ENCODE results near the gene OR11A1. TPM values are rescaled to one million over a fixed set of nuclear protein-coding genes. Genes with fewer than 3 reads are reported as not detected.

OR11A1 gene
- total RNA-seq, 6 experiments from 2014 or later, result not detected

DNA sequence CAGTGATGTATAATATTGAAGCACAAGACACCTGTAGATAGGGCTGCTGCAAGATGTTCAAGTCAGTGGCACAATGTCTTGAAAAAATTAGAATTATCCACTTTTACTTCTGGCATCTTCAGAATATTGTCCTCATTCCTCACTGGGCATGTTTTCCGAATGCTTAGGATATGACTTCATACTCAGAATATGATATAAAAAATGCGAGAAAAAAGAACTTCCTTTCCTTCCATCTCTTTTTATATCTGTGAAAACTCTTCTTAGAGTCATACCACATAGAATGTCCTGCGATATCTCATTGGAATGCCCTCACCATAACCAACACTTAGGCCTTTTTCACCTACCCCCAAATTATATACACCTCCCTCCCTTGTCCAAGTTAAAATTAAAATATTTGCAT lies 26.3 kb upstream of the OR11A1 start:
- no peak for DNase-seq
- Mint-ChIP-seq H3K27me3 (ENCODE audit: insufficient read depth) (no peaks in the 10 kb centered on the region; the same call in 1 of the 2 replicates), H3K36me3 (ENCODE audit: low read depth) (no peaks in the 10 kb centered on the region), H3K27ac (no peak overlapping the region), H3K4me1 (ENCODE audit: low read depth) (no peaks in the 10 kb centered on the region), H3K4me3 (no peak overlapping the region), H3K9me3 (peaks cover 46% of the 10 kb centered on the region)
- TF ChIP-seq, protein P1, sequence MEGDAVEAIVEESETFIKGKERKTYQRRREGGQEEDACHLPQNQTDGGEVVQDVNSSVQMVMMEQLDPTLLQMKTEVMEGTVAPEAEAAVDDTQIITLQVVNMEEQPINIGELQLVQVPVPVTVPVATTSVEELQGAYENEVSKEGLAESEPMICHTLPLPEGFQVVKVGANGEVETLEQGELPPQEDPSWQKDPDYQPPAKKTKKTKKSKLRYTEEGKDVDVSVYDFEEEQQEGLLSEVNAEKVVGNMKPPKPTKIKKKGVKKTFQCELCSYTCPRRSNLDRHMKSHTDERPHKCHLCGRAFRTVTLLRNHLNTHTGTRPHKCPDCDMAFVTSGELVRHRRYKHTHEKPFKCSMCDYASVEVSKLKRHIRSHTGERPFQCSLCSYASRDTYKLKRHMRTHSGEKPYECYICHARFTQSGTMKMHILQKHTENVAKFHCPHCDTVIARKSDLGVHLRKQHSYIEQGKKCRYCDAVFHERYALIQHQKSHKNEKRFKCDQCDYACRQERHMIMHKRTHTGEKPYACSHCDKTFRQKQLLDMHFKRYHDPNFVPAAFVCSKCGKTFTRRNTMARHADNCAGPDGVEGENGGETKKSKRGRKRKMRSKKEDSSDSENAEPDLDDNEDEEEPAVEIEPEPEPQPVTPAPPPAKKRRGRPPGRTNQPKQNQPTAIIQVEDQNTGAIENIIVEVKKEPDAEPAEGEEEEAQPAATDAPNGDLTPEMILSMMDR (IDR thresholded peaks at IDR 0.05), result no peak

DNA sequence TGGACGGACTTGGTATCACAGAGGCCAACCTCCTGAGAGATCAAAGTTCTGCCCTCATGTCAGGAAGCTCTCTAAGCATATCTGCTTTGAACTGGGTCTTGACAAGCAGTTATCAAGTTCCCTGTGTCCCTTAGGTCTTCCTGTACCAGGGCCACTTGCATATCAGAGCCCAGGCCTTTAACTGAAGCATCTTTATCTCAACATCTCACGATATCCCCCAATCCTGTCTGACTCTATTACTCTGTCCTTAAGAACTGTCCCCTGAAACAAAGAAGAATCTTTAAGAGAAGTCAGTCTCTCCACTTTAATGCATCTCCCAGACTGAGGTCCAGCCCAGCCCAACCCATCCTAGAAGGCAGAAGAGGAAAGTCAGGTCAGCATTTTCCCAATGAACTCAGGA lies 22.7 kb upstream of the OR11A1 start:
- H3K27me3 Mint-ChIP-seq (ENCODE audit: insufficient read depth), result no peaks in the 10 kb centered on the region
- H3K9me3 Mint-ChIP-seq, result peaks cover 60% of the 10 kb centered on the region
- no peaks in the 10 kb centered on the region for H3K4me1 Mint-ChIP-seq (ENCODE audit: low read depth)
- no peaks in the 10 kb centered on the region for H3K36me3 Mint-ChIP-seq (ENCODE audit: low read depth)
- H3K4me3 Mint-ChIP-seq, result no peak overlapping the region
- H3K27ac Mint-ChIP-seq, result no peak overlapping the region
- no peak for DNase-seq
- TF ChIP-seq, protein P1 (IDR thresholded peaks at IDR 0.05), result no peak

DNA sequence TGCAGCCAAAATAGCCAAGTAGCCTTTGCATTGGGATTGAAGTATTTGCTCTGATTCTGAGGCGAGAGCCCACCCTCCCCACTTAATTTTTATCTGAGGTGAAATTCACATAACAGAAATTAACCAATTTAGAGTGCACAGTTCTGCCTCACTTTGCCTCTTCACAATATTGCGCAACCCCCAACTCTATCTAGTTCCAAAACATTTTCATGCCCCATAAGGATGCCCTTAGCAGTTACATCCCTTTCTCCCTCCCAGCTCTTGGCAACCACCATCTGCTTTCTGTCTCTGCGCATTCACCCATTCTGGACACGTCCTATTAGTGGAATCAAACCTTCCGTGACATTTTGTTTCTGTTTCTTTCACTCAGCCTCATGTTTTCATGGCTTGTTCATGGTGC lies 21.9 kb upstream of the OR11A1 start:
- Mint-ChIP-seq H3K27me3 (ENCODE audit: insufficient read depth) (no peaks in the 10 kb centered on the region), H3K27ac (no peak overlapping the region), H3K36me3 (ENCODE audit: low read depth) (no peaks in the 10 kb centered on the region), H3K9me3 (peaks cover 60% of the 10 kb centered on the region), H3K4me1 (ENCODE audit: low read depth) (no peaks in the 10 kb centered on the region), H3K4me3 (no peak overlapping the region)
- TF ChIP-seq, protein P1 (IDR thresholded peaks at IDR 0.05), result no peak
- no peak for DNase-seq

DNA sequence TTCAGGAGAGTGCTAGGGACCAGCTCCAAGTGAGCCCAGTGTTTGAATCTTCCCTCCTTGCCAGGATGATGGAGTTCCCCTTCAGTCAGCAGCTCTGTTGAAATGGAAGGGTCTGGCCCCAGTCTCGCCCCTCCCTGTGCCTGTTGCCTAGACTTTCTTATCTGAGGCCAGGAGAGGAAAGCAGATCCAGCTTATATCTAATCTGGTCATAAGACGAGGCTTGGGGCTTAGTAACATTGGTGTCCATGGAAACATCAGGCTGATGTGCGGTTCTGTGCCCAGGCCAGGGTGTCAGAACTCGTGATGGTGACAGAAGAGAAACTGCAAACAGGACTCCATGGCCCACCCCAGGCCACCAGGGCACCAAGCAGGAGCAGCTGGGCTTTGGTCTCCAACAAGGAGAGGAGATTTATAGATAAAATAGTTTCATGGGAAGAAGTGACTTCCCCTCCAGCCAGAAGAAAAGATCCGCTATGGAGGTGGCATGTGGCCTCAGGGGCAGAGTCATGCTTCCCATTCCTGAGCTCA lies 21.1 kb upstream of the OR11A1 start:
- Mint-ChIP-seq H3K4me3 (no peak overlapping the region), H3K9me3 (peaks cover 62% of the 10 kb centered on the region), H3K27ac (no peak overlapping the region), H3K27me3 (ENCODE audit: insufficient read depth) (no peaks in the 10 kb centered on the region), H3K36me3 (ENCODE audit: low read depth) (no peaks in the 10 kb centered on the region), H3K4me1 (ENCODE audit: low read depth) (no peaks in the 10 kb centered on the region)
- TF ChIP-seq, protein P1 (IDR thresholded peaks at IDR 0.05), result no peak
- no peak for DNase-seq

DNA sequence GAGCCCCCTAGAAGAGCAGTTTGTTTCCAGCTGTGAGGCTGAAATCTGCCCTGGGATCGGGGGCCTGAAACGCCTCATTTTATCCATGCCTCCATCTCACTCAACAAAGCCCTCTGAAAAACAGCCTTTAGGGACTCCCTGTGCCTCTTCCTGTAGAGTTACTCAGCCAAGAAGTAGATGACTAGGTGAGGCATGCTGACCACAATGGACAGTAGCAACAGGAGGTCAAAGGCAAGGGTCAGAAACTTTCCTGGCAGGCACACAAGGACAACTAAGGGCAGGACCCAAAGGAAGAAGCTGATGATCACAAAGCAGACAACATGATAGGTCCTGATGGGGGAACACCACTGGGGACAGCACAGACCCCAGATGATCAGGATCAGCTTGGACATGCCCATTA lies 18.1 kb upstream of the OR11A1 start:
- H3K4me3 Mint-ChIP-seq, result no peak overlapping the region
- H3K4me1 Mint-ChIP-seq (ENCODE audit: low read depth), result no peaks in the 10 kb centered on the region
- H3K27me3 Mint-ChIP-seq (ENCODE audit: insufficient read depth), result no peaks in the 10 kb centered on the region
- H3K9me3 Mint-ChIP-seq, result peaks cover 56% of the 10 kb centered on the region
- H3K36me3 Mint-ChIP-seq (ENCODE audit: low read depth), result peaks cover 6% of the 10 kb centered on the region; the same call in 1 of the 2 replicates
- H3K27ac Mint-ChIP-seq, result no peak overlapping the region
- no peak for DNase-seq
- TF ChIP-seq, protein P1 (IDR thresholded peaks at IDR 0.05), result no peak

DNA sequence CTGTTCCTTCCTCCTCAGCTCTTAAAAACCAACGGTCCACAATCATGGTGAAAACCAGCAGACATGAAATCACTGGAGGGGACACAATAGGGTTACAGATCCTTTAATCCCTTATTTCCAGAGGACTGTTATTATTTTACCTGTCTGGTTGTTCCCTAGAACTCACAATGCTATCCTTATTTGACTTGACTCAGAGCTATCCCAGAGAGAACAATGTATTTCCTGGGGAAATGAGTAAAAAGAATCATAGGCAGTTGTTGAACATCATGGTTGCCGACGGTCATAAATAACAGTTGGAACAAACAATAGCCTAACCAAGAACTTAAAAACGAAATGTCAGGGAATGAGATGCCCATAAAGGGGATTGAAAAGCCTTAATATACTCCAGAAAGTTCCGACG lies 9.4 kb upstream of the OR11A1 start:
- Mint-ChIP-seq H3K27ac (no peak overlapping the region), H3K4me3 (no peak overlapping the region), H3K4me1 (ENCODE audit: low read depth) (no peaks in the 10 kb centered on the region), H3K27me3 (ENCODE audit: insufficient read depth) (no peaks in the 10 kb centered on the region; the same call in 1 of the 2 replicates), H3K36me3 (ENCODE audit: low read depth) (peaks cover 5% of the 10 kb centered on the region; the same call in 1 of the 2 replicates), H3K9me3 (peaks cover 29% of the 10 kb centered on the region)
- DNase-seq, result no peak
- TF ChIP-seq, protein P1 (IDR thresholded peaks at IDR 0.05), result no peak

Data from HFFc6 (cell line).